HepG2 (cell line): ENCODE measurements around the gene DNAJC21. TPM values are rescaled to one million over a fixed set of nuclear protein-coding genes. Genes with fewer than 3 reads are reported as not detected.

Experiments used
- ATAC-seq: fragments of 200-7000 bp; cut with Tn5 transposase; 3 replicates; pipeline ENCODE4 v1.9.1; 2020; ENCODE audit warnings: mild to moderate bottlenecking, moderate library complexity
- BruUV-seq: library from RNA; stranded (reverse); fragments of 400-500 nt; replicated peaks from 2 replicates; lab custom pipeline; 2021; lab: Mats Ljungman, UMichigan
- CTCF ChIA-PET: fragments of 300-600 bp; formaldehyde crosslinking; extraction: SDS; loops from one replicate; lab custom pipeline; 2021; ENCODE audit warnings: low total read pairs, inconsistent platforms, low intra/inter-chr PET ratio; lab: Yijun Ruan, JAX
- POLR2A ChIA-PET: fragments of 350-600 bp; sonication (Branson Sonifier 250); formaldehyde crosslinking; loops from one replicate; lab custom pipeline; 2020; ENCODE audit warnings: antibody characterized with exemption, inconsistent platforms; lab: Yijun Ruan, JAX
- DNase-seq: peaks from one replicate; pipeline ENCODE4 v3.0.0-alpha.2; 2015; ENCODE audit warnings: low spot score
- FAIRE-seq: peaks from 3 replicates; lab custom pipeline; 2011; peaks lifted over from hg19 to GRCh38; lab: Jason Lieb, UNC
- H2AFZ ChIP-seq: one replicate; pipeline ENCODE4 v1.6.1; 2011; ENCODE audit warnings: low read length, inconsistent platforms
- H3K27ac ChIP-seq: fragments of 300-600 bp; 3 replicates; pipeline ENCODE4 v1.8.0; 2011; ENCODE audit warnings: mixed run types, mild to moderate bottlenecking, mixed read lengths, low read length, inconsistent platforms; ENCODE audit not compliant: insufficient read depth; ENCODE audit errors: extremely low read length
- H3K27me3 ChIP-seq, 2 experiments: fragments of 200-600 bp in 1 of 2; 2 replicates in 1 of 2; 3 replicates in 1 of 2; pipeline versions ENCODE4 v1.6.0 to v1.8.0; 2011; ENCODE audit warnings: low read length in 2 of 2, mild to moderate bottlenecking in 2 of 2, moderate library complexity in 2 of 2, inconsistent platforms in 1 of 2; ENCODE audit not compliant: insufficient read depth in 2 of 2, control insufficient read depth in 1 of 2
- H3K36me3 ChIP-seq, 2 experiments: fragments of 200-600 bp in 1 of 2; replicated peaks in 1 of 2; 2 replicates in 1 of 2; 3 replicates in 1 of 2; pipeline versions ENCODE4 v1.5.1 to v1.8.0; 2011; ENCODE audit warnings: low read length in 2 of 2, inconsistent platforms in 1 of 2; ENCODE audit not compliant: insufficient read depth in 2 of 2, control insufficient read depth in 1 of 2
- H3K4me1 ChIP-seq: 2 replicates; pipeline ENCODE4 v1.5.1; 2012; ENCODE audit warnings: low read length, inconsistent platforms; ENCODE audit not compliant: insufficient read depth
- H3K4me2 ChIP-seq: 2 replicates; pipeline ENCODE4 v1.6.0; 2011; ENCODE audit warnings: low read depth, low read length, inconsistent platforms
- H3K4me3 ChIP-seq, 3 experiments: fragments of 200-600 bp in 1 of 3; sonication (generic), shearing (Covaris generic) in 1 of 3; replicated peaks in 1 of 3; 2 replicates each; pipeline ENCODE4 v1.5.1; 2011 to 2016; ENCODE audit warnings: low read length in 3 of 3, inconsistent platforms in 2 of 3, low read depth in 2 of 3, mild to moderate bottlenecking in 2 of 3, control low read depth in 1 of 3, mixed read lengths in 1 of 3; ENCODE audit not compliant: insufficient read depth in 1 of 3
- H3K79me2 ChIP-seq: one replicate; pipeline ENCODE4 v1.6.1; 2011; ENCODE audit warnings: low read length, inconsistent platforms; ENCODE audit not compliant: insufficient read depth
- H3K9ac ChIP-seq: 2 replicates; pipeline ENCODE4 v1.6.0; 2011; ENCODE audit warnings: mild to moderate bottlenecking, low read depth, low read length, inconsistent platforms; ENCODE audit not compliant: insufficient read depth
- H3K9me3 ChIP-seq: 2 replicates; pipeline ENCODE4 v1.5.1; 2012; ENCODE audit warnings: mild to moderate bottlenecking, low read length
- H4K20me1 ChIP-seq: 2 replicates; pipeline ENCODE4 v1.6.0; 2011; ENCODE audit warnings: inconsistent platforms, mild to moderate bottlenecking, low read length, moderate library complexity; ENCODE audit not compliant: insufficient read depth
- FOSL2 ChIP-seq: sonication (generic); formaldehyde crosslinking; IDR thresholded peaks from 2 replicates; pipeline ENCODE4 v1.4.0; 2020; ENCODE audit warnings: missing genetic modification reagents
- GPN1 ChIP-seq: sonication (generic); formaldehyde crosslinking; IDR thresholded peaks from 2 replicates; pipeline ENCODE4 v1.5.1; 2020; ENCODE audit warnings: missing genetic modification reagents, borderline replicate concordance
- KLF11 ChIP-seq: IDR thresholded peaks from 2 replicates; pipeline ENCODE4 v1.6.1; 2016; ENCODE audit warnings: missing compliant biosample characterization
- MZF1 ChIP-seq: sonication (generic); formaldehyde crosslinking; IDR thresholded peaks from 2 replicates; pipeline ENCODE4 v1.8.1; 2023; ENCODE audit warnings: mild to moderate bottlenecking, missing genetic modification reagents, borderline replicate concordance
- RARG ChIP-seq: sonication (generic); formaldehyde crosslinking; IDR thresholded peaks from 2 replicates; pipeline ENCODE4 v1.4.0; 2020; ENCODE audit warnings: low read depth, mild to moderate bottlenecking, missing genetic modification reagents
- ZNF713 ChIP-seq: sonication (generic); formaldehyde crosslinking; IDR thresholded peaks from 2 replicates; pipeline ENCODE4 v1.4.0; 2020; ENCODE audit warnings: mild to moderate bottlenecking, missing genetic modification reagents
- WGBS: methylation state at CpG from one replicate; pipeline ENCODE4 v1.1.6; 2017; ENCODE audit warnings: low lambda C conversion rate; 5-methylcytosine and 5-hydroxymethylcytosine counted together
- in situ Hi-C: cut with HindIII; loops from 2 replicates; pipeline ENCODE4 v1.10.0; 2017; ENCODE audit warnings: low pct_unique_long_range_greater_than_20kb; ENCODE audit not compliant: extremely low pct_ligation_motif_present
- intact Hi-C: fragments of 100-400 bp; cut with micrococcal nuclease; formaldehyde crosslinking; loops from one replicate; pipeline ENCODE4 v1.10.0; 2022; ENCODE audit not compliant: unreplicated experiment
- polyA plus RNA-seq, 8 experiments: library from polyadenylated mRNA; depleted of rRNA in 3 of 8; stranded (reverse) in 7 of 8; unstranded in 1 of 8; fragments of >200 nt; fragmentation: Illumina TruSeq in 4 of 8; extraction: Trizol in 4 of 8; gene quantifications; 2 replicates each; pipeline versions ENCODE4 v1.2.1 to v1.2.3, GENCODE V29; 2011 to 2016; ENCODE audit warnings: low read depth in 4 of 8, missing spikeins in 1 of 8, mixed read lengths in 1 of 8; ENCODE audit not compliant: insufficient read depth in 1 of 8
- total RNA-seq, 5 experiments: library from RNA; depleted of rRNA; stranded (reverse); fragments of >200 nt; fragmentation: Illumina TruSeq; extraction: Trizol; gene quantifications; 2 replicates each; pipeline ENCODE4 v1.2.3, GENCODE V29; 2016; ENCODE audit warnings: low read depth in 1 of 5
- TF ChIP-seq, protein P1 (sequence below): sonication (generic); formaldehyde crosslinking; IDR thresholded peaks from 2 replicates; pipeline ENCODE4 v1.4.0; 2020; ENCODE audit warnings: mild to moderate bottlenecking, missing genetic modification reagents
- TF ChIP-seq, protein P2 (sequence below): fragments of 450-650 bp; IDR thresholded peaks from 2 replicates; pipeline ENCODE4 v1.6.1; 2017
- TF ChIP-seq, protein P3 (sequence below): sonication (generic); formaldehyde crosslinking; IDR thresholded peaks from 2 replicates; pipeline ENCODE4 v1.4.0; 2020; ENCODE audit warnings: missing genetic modification reagents, mild to moderate bottlenecking, borderline replicate concordance
- TF ChIP-seq, protein P4 (sequence below): sonication (generic); formaldehyde crosslinking; IDR thresholded peaks from 2 replicates; pipeline ENCODE4 v1.5.0; 2020; ENCODE audit warnings: mild to moderate bottlenecking, missing genetic modification reagents
- TF ChIP-seq, protein P5 (sequence below): sonication (generic); formaldehyde crosslinking; IDR thresholded peaks from 2 replicates; pipeline ENCODE4 v1.4.0; 2020; ENCODE audit warnings: mild to moderate bottlenecking, missing genetic modification reagents, borderline replicate concordance

DNAJC21 gene
- total and polyA plus RNA-seq, 2 of the 13 experiments (the other 11 are each of a cell fraction or from before 2014, with no cell fraction given): 10.9 to 41.6 TPM

DNA sequence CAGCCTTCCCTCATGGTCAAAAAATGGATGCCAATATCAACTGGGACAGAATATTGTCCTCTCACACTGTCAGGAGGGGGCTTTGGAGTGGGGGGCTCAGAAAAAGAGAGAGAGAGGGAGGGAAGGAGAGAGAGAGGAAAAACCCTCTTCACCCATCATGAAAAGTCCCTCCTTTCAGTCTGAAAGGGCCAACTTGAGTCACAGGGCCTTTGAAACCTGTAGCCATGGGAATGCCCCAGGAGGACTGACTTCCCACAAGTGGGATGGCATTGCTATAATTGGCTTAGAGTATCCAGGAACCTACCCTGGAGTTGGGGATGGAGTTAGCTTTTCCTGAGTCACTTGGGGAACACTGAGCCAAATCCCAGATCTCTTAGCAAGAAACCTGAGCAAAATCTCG lies 41.2 kb downstream of the DNAJC21 start:
- ATAC-seq: no peak

More for the DNA sequence above, 41.2 kb downstream of the DNAJC21 start:
- Histone ChIP-seq H2AFZ (no peak overlapping the region), H3K4me2 (no peak overlapping the region), H3K4me1 (peaks cover 22% of the 10 kb centered on the region), H3K27me3 (no peaks in the 10 kb centered on the region), H3K27ac (no peak overlapping the region), H3K4me3 (no peak overlapping the region), H3K9me3 (peaks cover 7% of the 10 kb centered on the region), H3K36me3 (no peaks in the 10 kb centered on the region), H4K20me1 (no peaks in the 10 kb centered on the region), H3K79me2 (no peaks in the 10 kb centered on the region), H3K9ac (no peak overlapping the region)
- intact Hi-C loops (no loop called here), in situ Hi-C loops (no loop called here)
- BruUV-seq: no TSS peak
- TF ChIP-seq RARG: no peak
- TF ChIP-seq, protein P1, sequence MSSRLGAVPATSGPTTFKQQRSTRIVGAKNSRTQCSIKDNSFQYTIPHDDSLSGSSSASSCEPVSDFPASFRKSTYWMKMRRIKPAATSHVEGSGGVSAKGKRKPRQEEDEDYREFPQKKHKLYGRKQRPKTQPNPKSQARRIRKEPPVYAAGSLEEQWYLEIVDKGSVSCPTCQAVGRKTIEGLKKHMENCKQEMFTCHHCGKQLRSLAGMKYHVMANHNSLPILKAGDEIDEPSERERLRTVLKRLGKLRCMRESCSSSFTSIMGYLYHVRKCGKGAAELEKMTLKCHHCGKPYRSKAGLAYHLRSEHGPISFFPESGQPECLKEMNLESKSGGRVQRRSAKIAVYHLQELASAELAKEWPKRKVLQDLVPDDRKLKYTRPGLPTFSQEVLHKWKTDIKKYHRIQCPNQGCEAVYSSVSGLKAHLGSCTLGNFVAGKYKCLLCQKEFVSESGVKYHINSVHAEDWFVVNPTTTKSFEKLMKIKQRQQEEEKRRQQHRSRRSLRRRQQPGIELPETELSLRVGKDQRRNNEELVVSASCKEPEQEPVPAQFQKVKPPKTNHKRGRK (CRISPR knock-in tag): no peak
- TF ChIP-seq, protein P2, sequence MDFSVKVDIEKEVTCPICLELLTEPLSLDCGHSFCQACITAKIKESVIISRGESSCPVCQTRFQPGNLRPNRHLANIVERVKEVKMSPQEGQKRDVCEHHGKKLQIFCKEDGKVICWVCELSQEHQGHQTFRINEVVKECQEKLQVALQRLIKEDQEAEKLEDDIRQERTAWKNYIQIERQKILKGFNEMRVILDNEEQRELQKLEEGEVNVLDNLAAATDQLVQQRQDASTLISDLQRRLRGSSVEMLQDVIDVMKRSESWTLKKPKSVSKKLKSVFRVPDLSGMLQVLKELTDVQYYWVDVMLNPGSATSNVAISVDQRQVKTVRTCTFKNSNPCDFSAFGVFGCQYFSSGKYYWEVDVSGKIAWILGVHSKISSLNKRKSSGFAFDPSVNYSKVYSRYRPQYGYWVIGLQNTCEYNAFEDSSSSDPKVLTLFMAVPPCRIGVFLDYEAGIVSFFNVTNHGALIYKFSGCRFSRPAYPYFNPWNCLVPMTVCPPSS: no peak
- TF ChIP-seq GPN1 (CRISPR knock-in tag): no peak
- TF ChIP-seq ZNF713 (CRISPR knock-in tag): no peak
- no peak for TF ChIP-seq FOSL2 (CRISPR knock-in tag)
- TF ChIP-seq, protein P3, sequence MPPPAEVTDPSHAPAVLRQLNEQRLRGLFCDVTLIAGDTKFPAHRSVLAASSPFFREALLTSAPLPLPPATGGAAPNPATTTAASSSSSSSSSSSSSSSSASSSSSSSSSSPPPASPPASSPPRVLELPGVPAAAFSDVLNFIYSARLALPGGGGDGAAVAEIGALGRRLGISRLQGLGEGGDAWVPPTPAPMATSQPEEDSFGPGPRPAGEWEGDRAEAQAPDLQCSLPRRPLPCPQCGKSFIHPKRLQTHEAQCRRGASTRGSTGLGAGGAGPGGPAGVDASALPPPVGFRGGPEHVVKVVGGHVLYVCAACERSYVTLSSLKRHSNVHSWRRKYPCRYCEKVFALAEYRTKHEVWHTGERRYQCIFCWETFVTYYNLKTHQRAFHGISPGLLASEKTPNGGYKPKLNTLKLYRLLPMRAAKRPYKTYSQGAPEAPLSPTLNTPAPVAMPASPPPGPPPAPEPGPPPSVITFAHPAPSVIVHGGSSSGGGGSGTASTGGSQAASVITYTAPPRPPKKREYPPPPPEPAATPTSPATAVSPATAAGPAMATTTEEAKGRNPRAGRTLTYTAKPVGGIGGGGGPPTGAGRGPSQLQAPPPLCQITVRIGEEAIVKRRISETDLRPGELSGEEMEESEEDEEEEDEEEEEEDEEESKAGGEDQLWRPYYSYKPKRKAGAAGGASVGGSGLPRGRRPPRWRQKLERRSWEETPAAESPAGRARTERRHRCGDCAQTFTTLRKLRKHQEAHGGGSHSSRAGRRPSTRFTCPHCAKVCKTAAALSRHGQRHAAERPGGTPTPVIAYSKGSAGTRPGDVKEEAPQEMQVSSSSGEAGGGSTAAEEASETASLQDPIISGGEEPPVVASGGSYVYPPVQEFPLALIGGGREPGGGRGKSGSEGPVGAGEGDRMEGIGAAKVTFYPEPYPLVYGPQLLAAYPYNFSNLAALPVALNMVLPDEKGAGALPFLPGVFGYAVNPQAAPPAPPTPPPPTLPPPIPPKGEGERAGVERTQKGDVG (CRISPR knock-in tag): no peak
- no peak for TF ChIP-seq KLF11 (CRISPR knock-in tag)
- TF ChIP-seq, protein P4, sequence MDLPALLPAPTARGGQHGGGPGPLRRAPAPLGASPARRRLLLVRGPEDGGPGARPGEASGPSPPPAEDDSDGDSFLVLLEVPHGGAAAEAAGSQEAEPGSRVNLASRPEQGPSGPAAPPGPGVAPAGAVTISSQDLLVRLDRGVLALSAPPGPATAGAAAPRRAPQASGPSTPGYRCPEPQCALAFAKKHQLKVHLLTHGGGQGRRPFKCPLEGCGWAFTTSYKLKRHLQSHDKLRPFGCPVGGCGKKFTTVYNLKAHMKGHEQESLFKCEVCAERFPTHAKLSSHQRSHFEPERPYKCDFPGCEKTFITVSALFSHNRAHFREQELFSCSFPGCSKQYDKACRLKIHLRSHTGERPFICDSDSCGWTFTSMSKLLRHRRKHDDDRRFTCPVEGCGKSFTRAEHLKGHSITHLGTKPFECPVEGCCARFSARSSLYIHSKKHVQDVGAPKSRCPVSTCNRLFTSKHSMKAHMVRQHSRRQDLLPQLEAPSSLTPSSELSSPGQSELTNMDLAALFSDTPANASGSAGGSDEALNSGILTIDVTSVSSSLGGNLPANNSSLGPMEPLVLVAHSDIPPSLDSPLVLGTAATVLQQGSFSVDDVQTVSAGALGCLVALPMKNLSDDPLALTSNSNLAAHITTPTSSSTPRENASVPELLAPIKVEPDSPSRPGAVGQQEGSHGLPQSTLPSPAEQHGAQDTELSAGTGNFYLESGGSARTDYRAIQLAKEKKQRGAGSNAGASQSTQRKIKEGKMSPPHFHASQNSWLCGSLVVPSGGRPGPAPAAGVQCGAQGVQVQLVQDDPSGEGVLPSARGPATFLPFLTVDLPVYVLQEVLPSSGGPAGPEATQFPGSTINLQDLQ (CRISPR knock-in tag): no peak
- no peak for TF ChIP-seq MZF1 (CRISPR knock-in tag)
- TF ChIP-seq, protein P5, sequence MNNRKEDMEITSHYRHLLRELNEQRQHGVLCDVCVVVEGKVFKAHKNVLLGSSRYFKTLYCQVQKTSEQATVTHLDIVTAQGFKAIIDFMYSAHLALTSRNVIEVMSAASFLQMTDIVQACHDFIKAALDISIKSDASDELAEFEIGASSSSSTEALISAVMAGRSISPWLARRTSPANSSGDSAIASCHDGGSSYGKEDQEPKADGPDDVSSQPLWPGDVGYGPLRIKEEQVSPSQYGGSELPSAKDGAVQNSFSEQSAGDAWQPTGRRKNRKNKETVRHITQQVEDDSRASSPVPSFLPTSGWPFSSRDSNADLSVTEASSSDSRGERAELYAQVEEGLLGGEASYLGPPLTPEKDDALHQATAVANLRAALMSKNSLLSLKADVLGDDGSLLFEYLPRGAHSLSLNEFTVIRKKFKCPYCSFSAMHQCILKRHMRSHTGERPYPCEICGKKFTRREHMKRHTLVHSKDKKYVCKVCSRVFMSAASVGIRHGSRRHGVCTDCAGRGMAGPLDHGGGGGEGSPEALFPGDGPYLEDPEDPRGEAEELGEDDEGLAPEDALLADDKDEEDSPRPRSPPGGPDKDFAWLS: no peak
- no peak for FAIRE-seq
- ChIA-PET POLR2A (no interaction called here), CTCF (no interaction called here)
- no peak for DNase-seq
- WGBS: 27% methylated on average over 1 of the region's 1 CpG
